ENCODE results near the gene KIF5A.

DNA sequence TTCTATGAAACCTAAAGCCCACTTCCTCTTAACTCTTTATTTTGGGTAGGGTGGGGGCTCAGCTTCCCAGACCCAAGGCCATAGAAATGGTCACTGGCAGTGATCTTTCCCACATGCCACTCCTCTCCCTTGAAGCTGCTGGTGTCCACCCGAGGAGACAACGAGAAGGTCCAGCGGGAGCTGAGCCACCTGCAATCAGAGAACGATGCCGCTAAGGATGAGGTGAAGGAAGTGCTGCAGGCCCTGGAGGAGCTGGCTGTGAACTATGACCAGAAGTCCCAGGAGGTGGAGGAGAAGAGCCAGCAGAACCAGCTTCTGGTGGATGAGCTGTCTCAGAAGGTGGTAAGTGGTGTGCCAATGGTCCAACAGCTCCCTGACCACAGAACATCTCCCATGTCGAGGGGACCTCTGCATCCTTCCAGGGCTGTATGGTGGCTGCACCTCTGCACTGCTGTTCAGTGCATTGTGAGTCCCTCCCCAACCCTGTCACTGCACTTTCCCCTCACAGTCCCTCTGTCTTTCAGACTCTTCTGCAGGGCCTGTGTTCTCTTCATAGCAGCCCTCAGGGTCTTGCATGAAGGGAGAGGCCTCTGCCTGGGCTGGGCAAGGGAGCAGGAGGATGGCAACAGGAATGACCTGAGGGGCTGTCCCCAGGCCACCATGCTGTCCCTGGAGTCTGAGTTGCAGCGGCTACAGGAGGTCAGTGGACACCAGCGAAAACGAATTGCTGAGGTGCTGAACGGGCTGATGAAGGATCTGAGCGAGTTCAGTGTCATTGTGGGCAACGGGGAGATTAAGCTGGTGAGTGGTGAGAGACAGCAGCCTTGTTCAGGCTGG is 22.3 kb downstream of the KIF5A start:
- TF ChIP-seq, protein P1, sequence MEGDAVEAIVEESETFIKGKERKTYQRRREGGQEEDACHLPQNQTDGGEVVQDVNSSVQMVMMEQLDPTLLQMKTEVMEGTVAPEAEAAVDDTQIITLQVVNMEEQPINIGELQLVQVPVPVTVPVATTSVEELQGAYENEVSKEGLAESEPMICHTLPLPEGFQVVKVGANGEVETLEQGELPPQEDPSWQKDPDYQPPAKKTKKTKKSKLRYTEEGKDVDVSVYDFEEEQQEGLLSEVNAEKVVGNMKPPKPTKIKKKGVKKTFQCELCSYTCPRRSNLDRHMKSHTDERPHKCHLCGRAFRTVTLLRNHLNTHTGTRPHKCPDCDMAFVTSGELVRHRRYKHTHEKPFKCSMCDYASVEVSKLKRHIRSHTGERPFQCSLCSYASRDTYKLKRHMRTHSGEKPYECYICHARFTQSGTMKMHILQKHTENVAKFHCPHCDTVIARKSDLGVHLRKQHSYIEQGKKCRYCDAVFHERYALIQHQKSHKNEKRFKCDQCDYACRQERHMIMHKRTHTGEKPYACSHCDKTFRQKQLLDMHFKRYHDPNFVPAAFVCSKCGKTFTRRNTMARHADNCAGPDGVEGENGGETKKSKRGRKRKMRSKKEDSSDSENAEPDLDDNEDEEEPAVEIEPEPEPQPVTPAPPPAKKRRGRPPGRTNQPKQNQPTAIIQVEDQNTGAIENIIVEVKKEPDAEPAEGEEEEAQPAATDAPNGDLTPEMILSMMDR (IDR thresholded peaks at IDR 0.05) = no peak
- no peak for TF ChIP-seq POLR2A (IDR thresholded peaks at IDR 0.05)

Data from lower leg skin (tissue), 3 donors.